H9 (cell line): ENCODE measurements around the gene DNASE1L1. TPM values are rescaled to one million over a fixed set of nuclear protein-coding genes. Genes with fewer than 3 reads are reported as not detected.

Experiments used
- DNase-seq: peaks from one replicate; pipeline ENCODE4 v3.0.0-alpha.2; 2017
- H2AFZ ChIP-seq: one replicate; pipeline ENCODE4 v1.6.1; 2013; ENCODE audit warnings: mild to moderate bottlenecking, low read length, control low read depth, moderate library complexity
- H2AK5ac ChIP-seq: 2 replicates; pipeline ENCODE4 v1.6.1; 2013; ENCODE audit warnings: low read length, control low read depth, mixed read lengths; ENCODE audit not compliant: insufficient read length
- H2BK120ac ChIP-seq: one replicate; pipeline ENCODE4 v1.6.1; 2013; ENCODE audit warnings: low read depth, mild to moderate bottlenecking, low read length, control low read depth, inconsistent platforms; ENCODE audit not compliant: poor library complexity, severe bottlenecking
- H2BK12ac ChIP-seq: 2 replicates; pipeline ENCODE4 v1.6.1; 2013; ENCODE audit warnings: low read length, control low read depth, mixed read lengths, low read depth; ENCODE audit not compliant: insufficient read length
- H2BK15ac ChIP-seq: 2 replicates; pipeline ENCODE4 v1.6.1; 2013; ENCODE audit warnings: low read depth, low read length, control low read depth
- H2BK20ac ChIP-seq: one replicate; pipeline ENCODE4 v1.6.1; 2013; ENCODE audit warnings: low read depth, mild to moderate bottlenecking, low read length, control low read depth, inconsistent platforms; ENCODE audit not compliant: poor library complexity, severe bottlenecking
- H2BK5ac ChIP-seq: 2 replicates; pipeline ENCODE4 v1.6.1; 2013; ENCODE audit warnings: low read length, control low read depth, mixed read lengths; ENCODE audit not compliant: insufficient read length
- H3K14ac ChIP-seq: 2 replicates; pipeline ENCODE4 v1.6.1; 2013; ENCODE audit warnings: low read length, control low read depth; ENCODE audit not compliant: insufficient read depth
- H3K18ac ChIP-seq: 2 replicates; pipeline ENCODE4 v1.6.1; 2013; ENCODE audit warnings: low read depth, mild to moderate bottlenecking, mixed read lengths, low read length, control low read depth; ENCODE audit not compliant: insufficient read length
- H3K23ac ChIP-seq: 2 replicates; pipeline ENCODE4 v1.6.1; 2013; ENCODE audit warnings: low read length, control low read depth, mixed read lengths, low read depth; ENCODE audit not compliant: insufficient read length
- H3K23me2 ChIP-seq: 2 replicates; pipeline ENCODE4 v1.6.1; 2013; ENCODE audit warnings: low read depth, mild to moderate bottlenecking, mixed read lengths, low read length, control low read depth; ENCODE audit not compliant: insufficient read length, poor library complexity, severe bottlenecking
- H3K27ac ChIP-seq: 2 replicates; pipeline ENCODE4 v1.5.1; 2013; ENCODE audit warnings: low read length, control low read depth, mixed read lengths, low read depth; ENCODE audit not compliant: insufficient read length
- H3K27me3 ChIP-seq: 2 replicates; pipeline ENCODE4 v1.6.1; 2013; ENCODE audit warnings: low read length, control low read depth, inconsistent platforms; ENCODE audit not compliant: insufficient read depth
- H3K4ac ChIP-seq: 2 replicates; pipeline ENCODE4 v1.6.1; 2013; ENCODE audit warnings: low read depth, mild to moderate bottlenecking, control low read depth, inconsistent platforms, low read length, moderate library complexity
- H3K4me1 ChIP-seq: 2 replicates; pipeline ENCODE4 v1.6.1; 2013; ENCODE audit warnings: low read length, control low read depth, inconsistent platforms; ENCODE audit not compliant: insufficient read depth
- H3K4me2 ChIP-seq: 2 replicates; pipeline ENCODE4 v1.6.1; 2013; ENCODE audit warnings: low read length, control low read depth, mixed read lengths; ENCODE audit not compliant: insufficient read length, insufficient read depth
- H3K56ac ChIP-seq: 2 replicates; pipeline ENCODE4 v1.6.1; 2013; ENCODE audit warnings: low read depth, mild to moderate bottlenecking, mixed read lengths, low read length, control low read depth; ENCODE audit not compliant: insufficient read length
- H3K79me1 ChIP-seq: 2 replicates; pipeline ENCODE4 v1.6.1; 2013; ENCODE audit warnings: low read depth, mild to moderate bottlenecking, moderate library complexity, low read length, control low read depth, inconsistent platforms; ENCODE audit not compliant: insufficient read depth, poor library complexity, severe bottlenecking
- H3K79me2 ChIP-seq: 2 replicates; pipeline ENCODE4 v1.6.1; 2013; ENCODE audit warnings: low read length, control low read depth, inconsistent platforms; ENCODE audit not compliant: insufficient read depth
- H3K9ac ChIP-seq: 2 replicates; pipeline ENCODE4 v1.6.1; 2013; ENCODE audit warnings: low read length, control low read depth, mixed read lengths; ENCODE audit not compliant: insufficient read length; ENCODE audit errors: extremely low read depth
- H3K9me3 ChIP-seq: one replicate; pipeline ENCODE4 v1.6.1; 2013; ENCODE audit warnings: low read depth, low read length, inconsistent platforms; ENCODE audit not compliant: control insufficient read depth
- H3T11ph ChIP-seq: one replicate; pipeline ENCODE4 v1.6.1; 2013; ENCODE audit warnings: mild to moderate bottlenecking, low read length, control low read depth, inconsistent platforms
- H4K20me1 ChIP-seq: one replicate; pipeline ENCODE4 v1.6.1; 2013; ENCODE audit not compliant: control insufficient read depth, insufficient read length, insufficient read depth
- H4K5ac ChIP-seq: 2 replicates; pipeline ENCODE4 v1.6.1; 2013; ENCODE audit warnings: low read depth, mild to moderate bottlenecking, mixed read lengths, low read length, control low read depth; ENCODE audit not compliant: insufficient read length
- H4K8ac ChIP-seq: replicated peaks from 2 replicates; pipeline ENCODE4 v1.6.1; 2013; ENCODE audit warnings: low read length, control low read depth, mixed read lengths, low read depth; ENCODE audit not compliant: insufficient read length
- H4K91ac ChIP-seq: 2 replicates; pipeline ENCODE4 v1.6.1; 2013; ENCODE audit warnings: low read depth, mild to moderate bottlenecking, moderate library complexity, mixed read lengths, low read length, control low read depth; ENCODE audit not compliant: insufficient read length
- H3K27ac Mint-ChIP-seq, 3 experiments: 2 replicates in 2 of 3; 3 replicates in 1 of 3; pipeline ENCODE4 v1.8.0; 2020 to 2021; ENCODE audit warnings: mixed read lengths in 3 of 3, mild to moderate bottlenecking in 1 of 3, moderate library complexity in 1 of 3
- H3K27me3 Mint-ChIP-seq: 2 replicates; pipeline ENCODE4 v1.8.0; 2021; ENCODE audit warnings: low read depth, mild to moderate bottlenecking, moderate library complexity, mixed read lengths
- H3K36me3 Mint-ChIP-seq, 3 experiments: 2 replicates in 2 of 3; 3 replicates in 1 of 3; pipeline ENCODE4 v1.8.0; 2020 to 2021; ENCODE audit warnings: low read depth in 3 of 3, mixed read lengths in 3 of 3; ENCODE audit not compliant: insufficient read depth in 1 of 3
- H3K4me1 Mint-ChIP-seq, 2 experiments: 2 replicates each; pipeline ENCODE4 v1.8.0; 2020; ENCODE audit warnings: mixed read lengths in 2 of 2
- H3K4me3 Mint-ChIP-seq, 2 experiments: 2 replicates in 1 of 2; 3 replicates in 1 of 2; pipeline ENCODE4 v1.8.0; 2020 to 2021; ENCODE audit warnings: mild to moderate bottlenecking in 2 of 2, mixed read lengths in 2 of 2, moderate library complexity in 1 of 2
- H3K9me3 Mint-ChIP-seq, 2 experiments: 2 replicates in 1 of 2; 3 replicates in 1 of 2; pipeline ENCODE4 v1.8.0; 2020; ENCODE audit warnings: mild to moderate bottlenecking in 2 of 2, mixed read lengths in 2 of 2, moderate library complexity in 1 of 2
- CTCF ChIP-seq: fragments of 200-600 bp; sonication (generic); conservative IDR thresholded peaks from 3 replicates; pipeline ENCODE4 v1.8.0; 2021; ENCODE audit warnings: antibody characterized with exemption, mild to moderate bottlenecking
- WGBS: extraction: QIAGEN DNeasy Blood & Tissue Kit; methylation state at CpG from one replicate; pipeline ENCODE4 v1.1.7; 2013; ENCODE audit warnings: missing lambda C conversion rate, low lambda C conversion rate, mixed read lengths; ENCODE audit not compliant: insufficient read length; ENCODE audit errors: extremely low coverage; 5-methylcytosine and 5-hydroxymethylcytosine counted together
- total RNA-seq: library from RNA; stranded (reverse); gene quantifications from 2 replicates; pipeline ENCODE4 v1.2.1, GENCODE V29; 2021

Gene DNASE1L1
- total RNA-seq, 1 experiment from 2014 or later, result 14.5 TPM

- Histone ChIP-seq H2AK5ac (no peak overlapping the region), H4K91ac (no peak overlapping the region), H3K4me1 (no peaks in the 10 kb centered on the region), H4K8ac (no peak overlapping the region), H2AFZ (no peak overlapping the region), H3K27me3 (no peaks in the 10 kb centered on the region), H3T11ph (no peak overlapping the region), H2BK20ac (no peak overlapping the region), H3K23ac (no peak overlapping the region), H3K14ac (no peak overlapping the region), H4K5ac (no peak overlapping the region), H3K27ac (no peak overlapping the region), H3K56ac (no peak overlapping the region), H3K18ac (no peak overlapping the region), H3K9ac (no peak overlapping the region), H3K4me2 (no peak overlapping the region), H4K20me1 (no peaks in the 10 kb centered on the region), H3K23me2 (no peaks in the 10 kb centered on the region), H2BK12ac (no peak overlapping the region), H3K9me3 (peaks cover 33% of the 10 kb centered on the region), H2BK5ac (no peak overlapping the region), H2BK120ac (no peak overlapping the region), H2BK15ac (no peak overlapping the region), H3K4ac (no peak overlapping the region), H3K79me2 (no peaks in the 10 kb centered on the region), H3K79me1 (no peaks in the 10 kb centered on the region)
- no peak overlapping the region for H3K27ac Mint-ChIP-seq
- H3K9me3 Mint-ChIP-seq, result peaks cover 71 to 83% of the 10 kb centered on the region in 2 experiments
- no peaks in the 10 kb centered on the region for H3K27me3 Mint-ChIP-seq
- no peak overlapping the region for H3K4me3 Mint-ChIP-seq
- peaks cover 7 to 22% of the 10 kb centered on the region in 2 experiments for H3K4me1 Mint-ChIP-seq
- no peak for TF ChIP-seq CTCF
- peaks cover 15 to 47% (median 43%) of the 10 kb centered on the region in 3 experiments for H3K36me3 Mint-ChIP-seq
- no peak for DNase-seq
- no CpG with 5 or more reads among the region's 8 CpGs for WGBS
Observed at GRCh38 chrX:154432210-154432609, 23.2 kb upstream of the DNASE1L1 start.
